HK-2 (cell line): Measurements from ENCODE around the gene CYFIP2.
A peak's percentile ranks its signal among the peaks of the same experiment; 100 is the strongest.

ENCODE experiments used
- DNase-seq: peaks from one replicate; pipeline ENCODE4 v3.0.0-alpha.2; 2018; ENCODE audit not compliant: unreplicated experiment

The CYFIP2 gene

GRCh38 chr5:157358871-157359270 is 92.9 kb downstream of the CYFIP2 start:
- DNase-seq, result no peak

GRCh38 chr5:157359356-157360055 is 93.6 kb downstream of the CYFIP2 start:
- no peak for DNase-seq

- no peak for DNase-seq
Measured at GRCh38 chr5:157362012-157362411, 96.1 kb downstream of the CYFIP2 start.

- no peak for DNase-seq
Measured at GRCh38 chr5:157362502-157362901, 96.6 kb downstream of the CYFIP2 start.

- no peak for DNase-seq
Measured at GRCh38 chr5:157362982-157363381, 97.1 kb downstream of the CYFIP2 start.

- DNase-seq, result no peak
Measured at GRCh38 chr5:157365732-157366131, 99.8 kb downstream of the CYFIP2 start.

GRCh38 chr5:157366741-157367674 is 101.1 kb downstream of the CYFIP2 start:
- peak; percentile 28 for DNase-seq

GRCh38 chr5:157369507-157369906 is 103.6 kb downstream of the CYFIP2 start:
- DNase-seq, result no peak

GRCh38 chr5:157370967-157371366 is 105.0 kb downstream of the CYFIP2 start:
- no peak for DNase-seq

GRCh38 chr5:157371655-157372471 is 105.9 kb downstream of the CYFIP2 start:
- DNase-seq, result no peak

- DNase-seq, result no peak
Measured at GRCh38 chr5:157372472-157372822, 106.5 kb downstream of the CYFIP2 start.

- no peak for DNase-seq
Measured at GRCh38 chr5:157378509-157378908, 112.6 kb downstream of the CYFIP2 start.

GRCh38 chr5:157379983-157380382 is 114.1 kb downstream of the CYFIP2 start:
- DNase-seq, result no peak

- DNase-seq, result no peak
Measured at GRCh38 chr5:157381746-157382145, 115.8 kb downstream of the CYFIP2 start.

GRCh38 chr5:157382996-157383800 is 117.3 kb downstream of the CYFIP2 start:
- no peak for DNase-seq

- peak; percentile 70 for DNase-seq
Measured at GRCh38 chr5:157384971-157385709, 119.2 kb downstream of the CYFIP2 start.

GRCh38 chr5:157387041-157387563 is 121.2 kb downstream of the CYFIP2 start:
- no peak for DNase-seq

GRCh38 chr5:157387683-157388093 is 121.8 kb downstream of the CYFIP2 start:
- no peak for DNase-seq

GRCh38 chr5:157388111-157388710 is 122.3 kb downstream of the CYFIP2 start:
- no peak for DNase-seq

GRCh38 chr5:157389103-157389502 is 123.2 kb downstream of the CYFIP2 start:
- DNase-seq, result no peak
